Kidney epithelial cell (primary cell): ENCODE results near the gene ABCC8. TPM values are rescaled to one million over a fixed set of nuclear protein-coding genes. Genes with fewer than 3 reads are reported as not detected.

ENCODE experiments used
- DNase-seq: peaks from one replicate; pipeline ENCODE4 v3.0.0-alpha.2; 2010; ENCODE audit warnings: low read depth
- H3K27me3 ChIP-seq: 2 replicates; pipeline ENCODE4 v1.6.0; 2011; ENCODE audit warnings: low read length; ENCODE audit not compliant: control insufficient read depth, insufficient read depth
- H3K36me3 ChIP-seq: 2 replicates; pipeline ENCODE4 v1.5.1; 2011; ENCODE audit warnings: low read length; ENCODE audit not compliant: control insufficient read depth, insufficient read depth
- H3K4me3 ChIP-seq: 2 replicates; pipeline ENCODE4 v1.5.1; 2011; ENCODE audit warnings: low read depth, mild to moderate bottlenecking, control low read depth, low read length
- total RNA-seq: library from RNA; depleted of rRNA; stranded (reverse); fragments of >200 nt; gene quantifications from 2 replicates; pipeline ENCODE4 v1.2.3, GENCODE V29; 2015
- TF ChIP-seq, protein P1 (sequence below): IDR thresholded peaks from 2 replicates; pipeline ENCODE4 v1.5.1; 2011; ENCODE audit warnings: mild to moderate bottlenecking, moderate library complexity, low read length, control low read depth, inconsistent platforms; ENCODE audit not compliant: insufficient read depth, poor library complexity, severe bottlenecking

The ABCC8 gene
- total RNA-seq, 1 donor from 2014 or later, result not detected

- H3K4me3 ChIP-seq, result no peak overlapping the region
- TF ChIP-seq, protein P1, sequence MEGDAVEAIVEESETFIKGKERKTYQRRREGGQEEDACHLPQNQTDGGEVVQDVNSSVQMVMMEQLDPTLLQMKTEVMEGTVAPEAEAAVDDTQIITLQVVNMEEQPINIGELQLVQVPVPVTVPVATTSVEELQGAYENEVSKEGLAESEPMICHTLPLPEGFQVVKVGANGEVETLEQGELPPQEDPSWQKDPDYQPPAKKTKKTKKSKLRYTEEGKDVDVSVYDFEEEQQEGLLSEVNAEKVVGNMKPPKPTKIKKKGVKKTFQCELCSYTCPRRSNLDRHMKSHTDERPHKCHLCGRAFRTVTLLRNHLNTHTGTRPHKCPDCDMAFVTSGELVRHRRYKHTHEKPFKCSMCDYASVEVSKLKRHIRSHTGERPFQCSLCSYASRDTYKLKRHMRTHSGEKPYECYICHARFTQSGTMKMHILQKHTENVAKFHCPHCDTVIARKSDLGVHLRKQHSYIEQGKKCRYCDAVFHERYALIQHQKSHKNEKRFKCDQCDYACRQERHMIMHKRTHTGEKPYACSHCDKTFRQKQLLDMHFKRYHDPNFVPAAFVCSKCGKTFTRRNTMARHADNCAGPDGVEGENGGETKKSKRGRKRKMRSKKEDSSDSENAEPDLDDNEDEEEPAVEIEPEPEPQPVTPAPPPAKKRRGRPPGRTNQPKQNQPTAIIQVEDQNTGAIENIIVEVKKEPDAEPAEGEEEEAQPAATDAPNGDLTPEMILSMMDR, result no peak
- DNase-seq, result no peak
- peaks cover 32% of the 10 kb centered on the region for H3K27me3 ChIP-seq
- H3K36me3 ChIP-seq, result no peaks in the 10 kb centered on the region
These were observed 5.1 kb downstream of the ABCC8 start for GRCh38 chr11:17471501-17471900.

GRCh38 chr11:17469998-17470397, 6.6 kb downstream of the ABCC8 start:
- Histone ChIP-seq H3K27me3 (peaks cover 19% of the 10 kb centered on the region), H3K36me3 (no peaks in the 10 kb centered on the region), H3K4me3 (no peak overlapping the region)
- no peak for DNase-seq
- TF ChIP-seq, protein P1, result no peak

- no peak overlapping the region for H3K4me3 ChIP-seq
These were observed 8.5 kb downstream of the ABCC8 start for GRCh38 chr11:17468122-17468521.

GRCh38 chr11:17463546-17464174, 13.0 kb downstream of the ABCC8 start:
- TF ChIP-seq, protein P1, result no peak
- no peak for DNase-seq
- no peaks in the 10 kb centered on the region for H3K27me3 ChIP-seq
- no peaks in the 10 kb centered on the region for H3K36me3 ChIP-seq
- H3K4me3 ChIP-seq, result no peak overlapping the region

More at GRCh38 chr11:17468122-17468521, 8.5 kb downstream of the ABCC8 start:
- TF ChIP-seq, protein P1, result no peak
- Histone ChIP-seq H3K36me3 (no peaks in the 10 kb centered on the region), H3K27me3 (peaks cover 5% of the 10 kb centered on the region)
- DNase-seq, result no peak

DNA sequence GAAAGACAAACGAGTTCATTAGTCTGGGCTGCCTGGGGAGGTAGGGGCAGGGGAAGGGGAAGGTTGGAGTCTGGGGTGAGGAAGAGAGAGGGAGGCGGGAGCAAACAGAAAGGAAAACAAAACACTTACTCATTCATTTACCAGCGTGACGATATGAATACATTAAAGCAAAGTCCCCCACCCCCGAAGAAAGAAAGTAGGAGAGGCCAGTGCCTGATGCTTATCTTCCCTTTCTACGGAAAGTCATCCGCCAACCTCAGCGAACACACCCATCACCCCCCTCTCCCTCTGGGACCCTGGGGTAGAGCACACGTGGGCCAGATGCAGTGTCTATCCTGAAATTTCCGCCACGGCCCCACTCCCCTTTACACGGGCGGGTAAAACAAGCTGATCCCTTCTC, 13.7 kb downstream of the ABCC8 start:
- Histone ChIP-seq H3K36me3 (no peaks in the 10 kb centered on the region), H3K4me3 (no peak overlapping the region), H3K27me3 (no peaks in the 10 kb centered on the region)
- no peak for DNase-seq
- TF ChIP-seq, protein P1, result no peak

GRCh38 chr11:17460406-17460805, 16.2 kb downstream of the ABCC8 start:
- H3K27me3 ChIP-seq, result no peaks in the 10 kb centered on the region
- TF ChIP-seq, protein P1, result no peak
- H3K4me3 ChIP-seq, result no peak overlapping the region
- H3K36me3 ChIP-seq, result no peaks in the 10 kb centered on the region
- DNase-seq, result no peak
